ACC112 (cell line): ENCODE measurements around the gene GCAT.

Source experiments
- H2AFZ ChIP-seq: fragments of 200-600 bp; sonication (generic); one replicate; pipeline ENCODE4 v1.6.0; 2017; ENCODE audit warnings: antibody characterized with exemption, low read length; ENCODE audit not compliant: unreplicated experiment
- H3K27ac ChIP-seq: fragments of 200-600 bp; sonication (generic); 2 replicates; pipeline ENCODE4 v1.5.1; 2014; ENCODE audit warnings: low read depth, mild to moderate bottlenecking, antibody characterized with exemption, low read length, moderate library complexity
- H3K27me3 ChIP-seq: fragments of 200-600 bp; sonication (generic); 2 replicates; pipeline ENCODE4 v1.6.1; 2014; ENCODE audit warnings: mild to moderate bottlenecking, antibody characterized with exemption, low read length, moderate library complexity, mixed read lengths; ENCODE audit not compliant: insufficient read depth
- H3K36me3 ChIP-seq: fragments of 200-600 bp; sonication (generic); 2 replicates; pipeline ENCODE4 v1.6.1; 2016; ENCODE audit warnings: mild to moderate bottlenecking, antibody characterized with exemption, low read length, moderate library complexity, mixed read lengths; ENCODE audit not compliant: insufficient read depth
- H3K4me1 ChIP-seq: fragments of 200-600 bp; sonication (generic); one replicate; pipeline ENCODE4 v1.6.1; 2016; ENCODE audit warnings: low read length, mixed read lengths; ENCODE audit not compliant: insufficient read depth, unreplicated experiment, control insufficient read depth
- H3K4me3 ChIP-seq: fragments of 200-600 bp; sonication (generic); 2 replicates; pipeline ENCODE4 v1.5.1; 2014; ENCODE audit warnings: mild to moderate bottlenecking, low read depth, low read length
- H3K79me2 ChIP-seq: fragments of 200-600 bp; sonication (generic); one replicate; pipeline ENCODE4 v1.6.0; 2016; ENCODE audit warnings: low read length; ENCODE audit not compliant: control insufficient read depth, unreplicated experiment, insufficient read depth

The GCAT gene

DNA sequence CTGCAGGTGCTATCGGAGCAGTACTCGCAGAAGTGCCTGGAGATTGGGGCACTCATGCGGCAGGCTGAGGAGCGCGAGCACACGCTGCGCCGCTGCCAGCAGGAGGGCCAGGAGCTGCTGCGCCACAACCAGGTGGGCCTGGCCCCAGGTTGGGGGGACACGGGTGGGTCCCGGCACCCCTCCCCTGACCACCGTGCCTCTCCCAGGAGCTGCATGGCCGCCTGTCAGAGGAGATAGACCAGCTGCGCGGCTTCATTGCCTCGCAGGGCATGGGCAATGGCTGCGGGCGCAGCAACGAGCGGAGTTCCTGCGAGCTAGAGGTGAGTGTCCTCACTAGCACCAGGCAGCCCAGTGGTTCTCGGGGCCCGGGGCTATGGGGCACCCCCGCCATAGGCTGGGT is 38.7 kb upstream of the GCAT start:
- no peak overlapping the region for H3K27ac ChIP-seq
- H3K4me3 ChIP-seq = no peak overlapping the region
- no peaks in the 10 kb centered on the region for H3K36me3 ChIP-seq
- H3K79me2 ChIP-seq = no peaks in the 10 kb centered on the region
- no peak overlapping the region for H2AFZ ChIP-seq
- H3K4me1 ChIP-seq = no peaks in the 10 kb centered on the region
- H3K27me3 ChIP-seq = no peaks in the 10 kb centered on the region

DNA sequence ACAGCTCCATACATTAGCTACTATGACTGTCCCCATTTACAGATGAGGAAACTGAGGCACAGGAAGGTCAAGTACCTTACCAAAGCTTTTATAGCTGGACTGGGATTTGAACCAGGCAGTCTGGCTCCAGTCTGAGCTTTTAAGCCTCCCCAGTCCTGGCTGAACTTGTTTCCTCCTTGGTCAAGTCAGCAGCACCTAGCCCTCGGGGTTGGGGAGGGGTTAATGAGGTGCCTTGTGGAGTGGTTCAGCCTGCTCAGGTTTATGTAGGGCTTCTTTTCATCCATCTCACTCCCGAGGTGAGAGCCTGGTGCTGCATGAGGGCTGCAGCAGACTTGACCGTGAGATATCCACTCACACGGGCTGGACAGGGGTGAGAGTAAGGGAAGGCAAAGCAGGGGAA is 36.7 kb upstream of the GCAT start:
- no peaks in the 10 kb centered on the region for H3K27me3 ChIP-seq
- H3K4me3 ChIP-seq = no peak overlapping the region
- H3K79me2 ChIP-seq = no peaks in the 10 kb centered on the region
- H3K4me1 ChIP-seq = peaks cover 7% of the 10 kb centered on the region
- no peak overlapping the region for H3K27ac ChIP-seq
- H2AFZ ChIP-seq = no peak overlapping the region
- no peaks in the 10 kb centered on the region for H3K36me3 ChIP-seq

DNA sequence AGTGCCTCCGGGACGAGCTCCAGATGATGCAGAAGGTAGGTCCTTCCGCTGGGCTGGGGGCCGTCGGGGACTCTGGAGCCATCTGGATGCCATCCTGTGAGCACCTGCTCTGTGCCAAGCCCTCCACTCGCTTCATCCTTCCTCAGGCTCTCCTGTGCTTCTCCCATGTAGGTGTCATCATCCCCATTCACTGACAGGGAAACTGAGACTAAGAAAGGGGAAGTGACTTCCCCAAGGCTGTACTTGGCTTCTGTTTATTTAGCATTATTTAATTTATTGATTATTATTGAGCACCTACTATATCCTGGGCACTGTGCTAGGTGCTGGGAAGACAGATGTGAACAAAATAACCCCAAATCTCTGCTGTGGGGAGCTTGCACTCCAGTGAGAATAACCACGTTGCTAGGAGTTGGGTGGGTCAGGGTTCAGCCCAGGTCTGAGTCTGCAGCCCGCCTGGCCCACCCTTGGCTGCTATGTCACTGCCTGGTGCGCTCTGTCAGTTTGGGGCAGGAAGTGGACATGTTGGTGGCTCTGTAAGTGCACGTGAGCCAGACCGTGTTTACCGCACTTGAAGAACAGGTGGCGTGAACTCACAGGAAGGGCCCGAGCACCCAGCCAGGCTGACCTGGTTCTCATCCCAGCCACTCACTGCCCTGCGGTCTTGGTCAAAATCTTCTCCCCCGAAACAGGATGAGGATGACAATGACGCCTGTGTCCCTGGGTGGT is 35.9 kb upstream of the GCAT start:
- Histone ChIP-seq H3K36me3 (no peaks in the 10 kb centered on the region), H3K4me1 (peaks cover 15% of the 10 kb centered on the region), H3K27ac (no peak overlapping the region), H3K27me3 (no peaks in the 10 kb centered on the region), H2AFZ (no peak overlapping the region), H3K79me2 (no peaks in the 10 kb centered on the region), H3K4me3 (no peak overlapping the region)

DNA sequence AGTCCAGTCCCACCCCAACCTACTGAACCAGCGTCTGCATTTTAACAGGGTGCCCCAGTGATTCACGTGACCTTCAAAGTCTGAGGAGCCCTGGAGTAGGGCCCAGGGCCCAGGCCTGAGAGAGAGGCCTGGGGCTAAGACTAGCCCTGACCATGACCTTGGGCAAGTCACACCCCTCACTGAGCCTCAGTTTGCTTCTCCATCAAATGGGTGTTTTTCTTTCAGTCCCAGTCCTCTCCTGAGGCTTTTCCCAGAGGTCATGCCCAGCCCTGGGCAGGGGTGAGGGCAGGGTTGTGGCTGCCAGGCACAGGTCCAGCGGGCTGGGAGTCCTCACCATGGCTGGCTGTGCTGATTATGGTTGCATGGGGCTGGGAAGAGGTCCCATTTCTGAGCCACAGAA is 33.0 kb upstream of the GCAT start:
- H3K36me3 ChIP-seq = no peaks in the 10 kb centered on the region
- peak overlapping the region; percentile 96; the same call in 1 of the 2 replicates for H3K27ac ChIP-seq
- no peaks in the 10 kb centered on the region for H3K27me3 ChIP-seq
- no peak overlapping the region for H2AFZ ChIP-seq
- H3K79me2 ChIP-seq = no peaks in the 10 kb centered on the region
- peaks cover 22% of the 10 kb centered on the region for H3K4me1 ChIP-seq
- H3K4me3 ChIP-seq = no peak overlapping the region

DNA sequence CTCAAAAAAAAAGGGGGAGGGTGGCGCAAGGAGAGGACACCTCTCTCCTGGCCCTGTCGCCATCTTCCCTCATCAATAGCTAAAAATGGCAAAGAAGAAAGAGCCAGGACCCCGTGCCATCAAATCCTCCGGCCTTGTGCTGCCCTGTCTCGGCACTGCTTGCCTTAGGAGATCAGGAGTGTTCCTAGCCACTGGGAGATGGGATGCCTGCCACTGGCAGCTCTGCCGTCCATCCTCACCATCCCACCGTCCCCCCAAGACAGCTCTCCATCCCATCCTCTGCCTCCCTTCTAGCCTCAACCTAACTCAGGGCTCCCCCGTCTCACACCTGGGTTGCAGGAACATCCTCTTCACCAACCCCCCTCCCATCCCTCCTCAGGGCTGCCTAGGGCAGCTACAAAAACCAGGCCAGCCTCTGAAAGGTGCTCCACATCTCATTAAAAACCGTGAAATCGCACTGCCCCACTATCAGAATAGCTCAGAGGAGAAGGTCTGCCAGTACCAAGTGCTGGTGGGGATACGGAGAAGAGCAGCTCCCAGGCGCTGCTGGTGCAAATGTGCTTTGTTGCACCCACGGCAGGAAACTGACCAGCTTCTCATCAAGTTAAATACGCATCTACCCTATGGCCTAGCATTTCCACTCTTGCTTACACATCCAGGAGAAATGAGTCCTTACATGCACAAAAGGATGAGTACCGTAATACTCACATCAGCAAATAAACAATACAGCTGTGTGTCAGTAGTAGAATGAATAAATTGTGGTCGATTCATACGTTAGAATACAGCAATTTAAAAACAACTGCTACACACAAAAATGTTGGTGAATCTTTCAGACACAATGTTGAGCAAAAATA is 31.7 kb upstream of the GCAT start:
- peak overlapping the region; percentile 96 for H3K27ac ChIP-seq
- no peaks in the 10 kb centered on the region for H3K79me2 ChIP-seq
- no peak overlapping the region for H2AFZ ChIP-seq
- peaks cover 22% of the 10 kb centered on the region for H3K4me1 ChIP-seq
- H3K4me3 ChIP-seq = no peak overlapping the region
- no peaks in the 10 kb centered on the region for H3K36me3 ChIP-seq
- H3K27me3 ChIP-seq = no peaks in the 10 kb centered on the region

DNA sequence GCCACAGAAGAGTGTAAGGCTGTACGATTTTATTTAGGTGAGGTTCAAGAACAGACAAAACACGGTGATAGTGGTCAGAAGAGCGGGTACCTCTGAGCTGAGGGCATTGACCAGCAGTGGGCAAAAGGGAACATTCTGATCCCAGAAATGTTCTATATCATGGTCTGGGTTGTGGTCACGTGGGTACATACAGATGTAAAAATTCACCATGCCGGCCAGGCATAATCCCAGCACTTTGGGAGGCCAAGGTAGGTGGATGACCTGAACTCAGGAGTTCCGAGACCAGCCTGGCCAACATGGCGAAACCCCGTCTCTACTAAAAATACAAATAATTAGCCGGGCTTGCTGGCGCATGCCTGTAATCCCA is 31.1 kb upstream of the GCAT start:
- Histone ChIP-seq H3K27ac (peak overlapping the region; percentile 96), H3K27me3 (no peaks in the 10 kb centered on the region), H3K4me1 (peaks cover 22% of the 10 kb centered on the region), H3K79me2 (no peaks in the 10 kb centered on the region), H2AFZ (no peak overlapping the region), H3K36me3 (no peaks in the 10 kb centered on the region), H3K4me3 (no peak overlapping the region)

DNA sequence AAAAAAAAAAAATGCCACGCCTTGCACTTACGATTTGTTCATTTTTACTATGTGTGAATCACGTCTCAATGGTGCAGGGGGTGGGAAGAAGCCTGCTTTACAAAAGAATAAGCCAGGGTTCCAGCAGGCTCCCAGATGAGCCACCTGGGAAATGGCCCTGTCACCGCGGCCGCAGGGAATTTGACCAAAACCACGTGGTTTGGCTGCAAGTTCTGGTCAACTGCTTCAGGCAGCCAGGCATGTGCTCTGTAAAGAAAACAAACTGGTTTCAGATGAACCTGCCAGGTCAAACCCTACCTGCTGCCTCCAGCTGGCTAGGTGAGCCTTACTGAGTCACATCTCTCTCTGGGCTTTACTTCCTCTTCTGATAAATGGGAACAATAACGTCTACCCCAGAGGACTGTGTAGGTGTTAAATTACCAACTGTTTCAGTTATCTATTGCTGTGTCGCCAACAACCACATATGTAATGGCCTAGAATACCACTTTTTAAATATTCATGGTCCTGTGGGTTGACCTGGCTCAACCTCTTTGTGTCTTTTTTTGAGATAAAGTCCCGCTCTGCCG is 30.5 kb upstream of the GCAT start:
- Histone ChIP-seq H3K36me3 (no peaks in the 10 kb centered on the region), H3K79me2 (no peaks in the 10 kb centered on the region), H3K4me3 (no peak overlapping the region), H3K4me1 (peaks cover 27% of the 10 kb centered on the region), H3K27me3 (no peaks in the 10 kb centered on the region), H3K27ac (peak overlapping the region; percentile 96), H2AFZ (no peak overlapping the region)

DNA sequence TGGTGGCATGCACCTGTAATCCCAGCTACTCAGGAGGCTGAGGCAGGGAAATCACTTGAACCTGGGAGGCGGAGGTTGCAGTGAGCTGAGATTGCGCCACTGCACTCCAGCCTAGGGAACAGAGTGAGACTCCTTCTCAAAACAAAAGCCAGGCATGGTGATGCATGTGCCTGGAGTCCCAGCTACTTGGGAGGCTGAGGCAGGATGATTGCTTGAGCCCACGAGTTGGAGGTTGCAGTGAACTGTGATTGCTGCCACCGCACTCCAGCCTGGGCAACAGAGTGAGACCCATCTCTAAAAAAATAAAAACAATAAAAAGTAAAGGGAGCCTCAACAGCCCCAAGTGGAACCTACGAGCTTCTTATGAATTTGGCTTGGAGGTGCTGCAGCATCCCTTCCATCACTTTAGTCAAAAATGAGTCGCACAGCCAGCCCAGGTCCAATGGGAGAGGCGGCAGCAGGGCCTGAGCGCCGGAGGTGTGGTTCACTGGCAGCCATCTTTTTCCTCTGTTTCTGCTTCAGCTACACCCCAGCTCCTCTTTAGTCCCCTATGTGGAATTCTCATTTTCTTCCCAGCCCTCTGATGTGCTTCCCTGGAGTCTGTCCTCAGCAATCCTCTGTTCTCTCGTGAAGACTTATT is 29.2 kb upstream of the GCAT start:
- H3K4me1 ChIP-seq = peaks cover 31% of the 10 kb centered on the region

DNA sequence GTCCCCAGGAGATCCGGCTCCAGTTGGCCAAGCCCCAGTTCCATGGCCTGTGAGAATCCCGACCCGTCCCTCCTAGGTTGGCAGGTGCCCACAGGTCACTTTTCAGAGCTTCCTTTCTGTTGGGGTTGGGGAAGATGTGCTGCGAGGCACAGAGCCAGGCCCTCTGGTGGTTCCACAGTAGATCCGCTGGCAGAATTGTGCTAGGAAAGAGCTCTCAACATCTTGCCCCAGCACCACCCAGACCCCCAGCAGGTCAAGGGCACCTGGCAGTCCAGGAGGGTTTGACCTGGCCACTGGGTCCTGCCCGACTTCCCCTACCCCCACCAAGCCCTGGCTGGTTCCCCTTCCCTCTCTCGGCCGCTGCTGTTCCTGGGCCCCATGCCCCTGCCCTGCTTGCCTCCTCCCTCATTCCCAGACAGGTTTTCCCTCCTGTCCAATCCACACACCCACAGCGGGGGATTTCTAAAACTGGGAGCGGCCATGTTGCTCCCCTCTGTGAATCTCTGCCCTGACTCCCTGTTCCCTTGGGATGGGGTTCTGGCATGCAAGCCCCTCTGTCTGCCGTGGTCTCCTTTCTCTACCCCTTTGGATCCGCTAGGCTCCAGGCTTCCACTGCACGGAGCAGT is 26.2 kb upstream of the GCAT start:
- Histone ChIP-seq H3K4me3 (no peak overlapping the region), H2AFZ (no peak overlapping the region), H3K27ac (no peak overlapping the region)

More for the DNA sequence above, 29.2 kb upstream of the GCAT start:
- no peak overlapping the region for H2AFZ ChIP-seq
- H3K27ac ChIP-seq = no peak overlapping the region
- H3K36me3 ChIP-seq = no peaks in the 10 kb centered on the region
- no peaks in the 10 kb centered on the region for H3K27me3 ChIP-seq
- H3K79me2 ChIP-seq = no peaks in the 10 kb centered on the region
- H3K4me3 ChIP-seq = no peak overlapping the region

More for the DNA sequence above, 26.2 kb upstream of the GCAT start:
- H3K4me1 ChIP-seq = peaks cover 19% of the 10 kb centered on the region
- no peaks in the 10 kb centered on the region for H3K79me2 ChIP-seq
- H3K36me3 ChIP-seq = no peaks in the 10 kb centered on the region
- no peaks in the 10 kb centered on the region for H3K27me3 ChIP-seq
